Activated CD4-positive, alpha-beta T cell treated with anti-CD3 and anti-CD28 coated beads for 24 hours (primary cell): ENCODE results near the gene RGS14.

Experiments used
- DNase-seq, 2 donors: peaks; one replicate each; pipeline ENCODE4 v3.0.0-alpha.2; 2020; ENCODE audit warnings: low read depth in 2 of 2

RGS14 gene

GRCh38 chr5:177357459-177358351 lies at the start of gene RGS14:
Gene RGS14, plus strand, starts transcription at chr5:177357924. Its CDS starts 101 bp downstream, at chr5:177358025.
- peak in 1 of 2 donors; percentile 37 for DNase-seq

GRCh38 chr5:177308740-177309139 lies 49.0 kb upstream of the RGS14 start:
- DNase-seq, result no peak

GRCh38 chr5:177309351-177310191 lies 48.2 kb upstream of the RGS14 start:
- DNase-seq, result peak; percentile 50 to 68

- no peak for DNase-seq
Measured at GRCh38 chr5:177310332-177310731, 47.4 kb upstream of the RGS14 start.

GRCh38 chr5:177310757-177311391 lies 46.9 kb upstream of the RGS14 start:
- DNase-seq, result no peak

GRCh38 chr5:177311392-177311722 lies 46.4 kb upstream of the RGS14 start:
- no peak for DNase-seq

- DNase-seq, result peak; percentile 94 to 96
Measured at GRCh38 chr5:177311723-177312648, 45.7 kb upstream of the RGS14 start, which contains the start of gene MXD3. Gene MXD3, minus strand, starts transcription at chr5:177311898. Its CDS starts 68 bp downstream, at chr5:177311830.

GRCh38 chr5:177312649-177313181 lies 45.0 kb upstream of the RGS14 start:
- no peak for DNase-seq

GRCh38 chr5:177313561-177314259 lies 44.0 kb upstream of the RGS14 start:
- DNase-seq, result no peak

GRCh38 chr5:177314376-177315342 lies 43.1 kb upstream of the RGS14 start:
- DNase-seq, result no peak

- no peak for DNase-seq
Measured at GRCh38 chr5:177315411-177315810, 42.3 kb upstream of the RGS14 start.

- no peak for DNase-seq
Measured at GRCh38 chr5:177316005-177316404, 41.7 kb upstream of the RGS14 start.

- DNase-seq, result peak; percentile 57 to 70
Measured at GRCh38 chr5:177317959-177318377, 39.8 kb upstream of the RGS14 start.

- no peak for DNase-seq
Measured at GRCh38 chr5:177319913-177320588, 37.7 kb upstream of the RGS14 start.

GRCh38 chr5:177320879-177321278 lies 36.8 kb upstream of the RGS14 start:
- no peak for DNase-seq

GRCh38 chr5:177325868-177326381 lies 31.8 kb upstream of the RGS14 start:
- no peak for DNase-seq

GRCh38 chr5:177327539-177328522 lies 29.9 kb upstream of the RGS14 start:
- no peak for DNase-seq
